Measurements from ENCODE around the gene RORC. TPM values are rescaled to one million over a fixed set of nuclear protein-coding genes. Genes with fewer than 3 reads are reported as not detected.

The RORC gene
- total RNA-seq, 1 experiment from 2014 or later = 1.3 TPM

GRCh38 chr1:151825751-151826660 is 5.6 kb downstream of the RORC start:
- Histone ChIP-seq H3K4me2 (ENCODE audit: low read length) (0 out of 2 replicates have a peak overlapping the region, but pooled peaks have one; percentile 17), H3K79me2 (ENCODE audit: insufficient read depth, low read length) (no peaks in the 10 kb centered on the region), H3K36me3 (ENCODE audit: control insufficient read depth in 1 of 2, insufficient read depth in 2 of 2, low read length in 2 of 2) (no peaks in the 10 kb centered on the region), H3K9ac (ENCODE audit: low read length) (no peak overlapping the region), H3K9me3 (ENCODE audit: control insufficient read depth in 1 of 2, insufficient read depth in 1 of 2, low read depth in 1 of 2, low read length in 2 of 2) (no peaks in the 10 kb centered on the region), H3K9me2 (ENCODE audit: insufficient read depth) (no peaks in the 10 kb centered on the region), H3K27me3 (ENCODE audit: insufficient read depth, low read length) (no peaks in the 10 kb centered on the region), H3K4me3 (replicated peaks in 1 of 2; ENCODE audit: low read depth in 1 of 2, low read length in 2 of 2) (no peak overlapping the region), H4K20me1 (ENCODE audit: insufficient read depth) (no peaks in the 10 kb centered on the region), H3K27ac (ENCODE audit: low read depth, low read length) (no peak overlapping the region), H2AFZ (ENCODE audit: low read depth, low read length, poor library complexity, severe bottlenecking) (no peak overlapping the region), H3K4me1 (ENCODE audit: control insufficient read depth in 1 of 2, insufficient read depth in 2 of 2, low read length in 2 of 2) (peaks cover 14 to 30% of the 10 kb centered on the region in 2 experiments)
- no peak for DNase-seq (ENCODE audit: low read depth, low spot score)
- intact Hi-C loops (cut with micrococcal nuclease) = no loop called here
- no peak for TF ChIP-seq RAD21 (IDR thresholded peaks at IDR 0.05; ENCODE audit: low read depth)
- no peak for TF ChIP-seq SRF (IDR thresholded peaks at IDR 0.05; ENCODE audit: low read depth)
- TF ChIP-seq EGR1 (IDR thresholded peaks at IDR 0.05; ENCODE audit: low read depth) = no peak
- TF ChIP-seq ZBTB33 (IDR thresholded peaks at IDR 0.05; ENCODE audit: extremely low read depth, insufficient replicate concordance, low read length) = no peak
- ChIA-PET CTCF (no interaction called here), POLR2A (no interaction called here), RAD21 (ENCODE audit: low non-redundant PET in 1 of 2, low total read pairs in 2 of 2, uncharacterized antibody in 2 of 2, unreplicated experiment in 2 of 2) (no interaction called here)
- BruUV-seq (replicated peaks) = no TSS peak
- ATAC-seq = no peak

GRCh38 chr1:151825204-151825603 is 6.4 kb downstream of the RORC start:
- TF ChIP-seq ATF3 (IDR thresholded peaks at IDR 0.05) (no peak), POLR2AphosphoS5 (IDR thresholded peaks at IDR 0.05; ENCODE audit: low read depth, low read length) (no peak), EZH2phosphoT487 (IDR thresholded peaks at IDR 0.05; ENCODE audit: borderline replicate concordance) (no peak), TCF7L2 (IDR thresholded peaks at IDR 0.05; ENCODE audit: borderline replicate concordance, extremely low read depth, insufficient read depth, insufficient read length) (no peak), CTCF (IDR thresholded peaks at IDR 0.05 in 2 of 3, conservative IDR thresholded peaks at IDR 0.05 in 1 of 3; ENCODE audit: borderline replicate concordance in 1 of 3, insufficient read depth in 1 of 3, low read depth in 2 of 3, low read length in 2 of 3) (no peak), POLR2A (IDR thresholded peaks at IDR 0.05; ENCODE audit: borderline replicate concordance, extremely low read depth, insufficient read depth, insufficient read length) (no peak), RAD21 (IDR thresholded peaks at IDR 0.05; ENCODE audit: low read depth) (no peak), CEBPB (IDR thresholded peaks at IDR 0.05; ENCODE audit: low read depth) (no peak), YY1 (IDR thresholded peaks at IDR 0.05; ENCODE audit: extremely low read depth, insufficient replicate concordance, low read depth, low read length) (no peak), CBX3 (IDR thresholded peaks at IDR 0.05; ENCODE audit: low read depth) (no peak), MAX (IDR thresholded peaks at IDR 0.05) (no peak), SP1 (IDR thresholded peaks at IDR 0.05; ENCODE audit: low read depth) (no peak), ZFX (IDR thresholded peaks at IDR 0.05) (no peak), JUND (IDR thresholded peaks at IDR 0.05) (no peak)
- intact Hi-C loops (cut with micrococcal nuclease) = no loop called here

More at GRCh38 chr1:151825204-151825603, 6.4 kb downstream of the RORC start:
- ATAC-seq (no peak), DNase-seq (ENCODE audit: low read depth, low spot score) (no peak)
- Histone ChIP-seq H3K36me3 (ENCODE audit: control insufficient read depth in 1 of 2, insufficient read depth in 2 of 2, low read length in 2 of 2) (no peaks in the 10 kb centered on the region), H3K9ac (ENCODE audit: low read length) (no peak overlapping the region), H3K27ac (ENCODE audit: low read depth, low read length) (no peak overlapping the region), H4K20me1 (ENCODE audit: insufficient read depth) (no peaks in the 10 kb centered on the region), H3K9me2 (ENCODE audit: insufficient read depth) (no peaks in the 10 kb centered on the region), H3K9me3 (ENCODE audit: control insufficient read depth in 1 of 2, insufficient read depth in 1 of 2, low read depth in 1 of 2, low read length in 2 of 2) (no peaks in the 10 kb centered on the region), H3K79me2 (ENCODE audit: insufficient read depth, low read length) (no peaks in the 10 kb centered on the region), H3K4me1 (ENCODE audit: control insufficient read depth in 1 of 2, insufficient read depth in 2 of 2, low read length in 2 of 2) (peaks cover 8 to 22% of the 10 kb centered on the region in 2 experiments), H2AFZ (ENCODE audit: low read depth, low read length, poor library complexity, severe bottlenecking) (no peak overlapping the region), H3K27me3 (ENCODE audit: insufficient read depth, low read length) (no peaks in the 10 kb centered on the region), H3K4me3 (replicated peaks in 1 of 2; ENCODE audit: low read depth in 1 of 2, low read length in 2 of 2) (no peak overlapping the region), H3K4me2 (ENCODE audit: low read length) (no peak overlapping the region)
- POLR2A ChIA-PET = no interaction called here
- BruUV-seq (replicated peaks) = no TSS peak
- CTCF ChIA-PET = no interaction called here
- RAD21 ChIA-PET (ENCODE audit: low non-redundant PET in 1 of 2, low total read pairs in 2 of 2, uncharacterized antibody in 2 of 2, unreplicated experiment in 2 of 2) = no interaction called here
